ENCODE measurements around the gene MTG2.
A peak's percentile ranks its signal among the peaks of the same experiment; 100 is the strongest.

Gene MTG2

GRCh38 chr20:62182469-62183425 is at the start of gene MTG2:
TSS of gene MTG2 (plus strand) at chr20:62183028. CDS start at chr20:62193421, 10,393 bp downstream.
- peak; percentile 91 for DNase-seq (ENCODE audit: low read depth)

GRCh38 chr20:62133051-62133845 is 49.6 kb upstream of the MTG2 start:
- no peak for DNase-seq (ENCODE audit: low read depth)

- no peak for DNase-seq (ENCODE audit: low read depth)
These were observed 49.0 kb upstream of the MTG2 start for GRCh38 chr20:62133864-62134263.

GRCh38 chr20:62134735-62135231 is 48.0 kb upstream of the MTG2 start:
- no peak for DNase-seq (ENCODE audit: low read depth)

GRCh38 chr20:62135573-62136266 is 47.1 kb upstream of the MTG2 start:
- no peak for DNase-seq (ENCODE audit: low read depth)

GRCh38 chr20:62136283-62137091 is 46.3 kb upstream of the MTG2 start:
- peak; percentile 65 for DNase-seq (ENCODE audit: low read depth)

GRCh38 chr20:62137092-62137384 is 45.8 kb upstream of the MTG2 start:
- DNase-seq (ENCODE audit: low read depth): no peak

- no peak for DNase-seq (ENCODE audit: low read depth)
These were observed 45.2 kb upstream of the MTG2 start for GRCh38 chr20:62137478-62138203.

- DNase-seq (ENCODE audit: low read depth): no peak
These were observed 44.7 kb upstream of the MTG2 start for GRCh38 chr20:62138204-62138543.

- DNase-seq (ENCODE audit: low read depth): no peak
These were observed 43.9 kb upstream of the MTG2 start for GRCh38 chr20:62138912-62139311.

- no peak for DNase-seq (ENCODE audit: low read depth)
These were observed 43.2 kb upstream of the MTG2 start for GRCh38 chr20:62139636-62140035.

- DNase-seq (ENCODE audit: low read depth): no peak
These were observed 41.8 kb upstream of the MTG2 start for GRCh38 chr20:62141043-62141396.

GRCh38 chr20:62141397-62142251 is 41.2 kb upstream of the MTG2 start:
- DNase-seq (ENCODE audit: low read depth): no peak

GRCh38 chr20:62142252-62143080 is 40.4 kb upstream of the MTG2 start:
- DNase-seq (ENCODE audit: low read depth): no peak

GRCh38 chr20:62143081-62143956 is 39.5 kb upstream of the MTG2 start, which contains the start of the genes PSMA7 and SS18L1:
TSS of gene PSMA7 (minus strand) at chr20:62143394. CDS start at chr20:62143303, 91 bp downstream.
TSS of gene SS18L1 (plus strand) at chr20:62143769. CDS start at chr20:62143821, 52 bp downstream.
- peak; percentile 79 for DNase-seq (ENCODE audit: low read depth)

- DNase-seq (ENCODE audit: low read depth): peak; percentile 33
These were observed 38.6 kb upstream of the MTG2 start for GRCh38 chr20:62143957-62144825.

GRCh38 chr20:62145688-62146018 is 37.2 kb upstream of the MTG2 start:
- no peak for DNase-seq (ENCODE audit: low read depth)
